GM12878 (cell line): ENCODE results near the gene ABCC2. TPM values are rescaled to one million over a fixed set of nuclear protein-coding genes. Genes with fewer than 3 reads are reported as not detected.
A peak's percentile ranks its signal among the peaks of the same experiment; 100 is the strongest.

ENCODE experiments used
- ATF7 ChIP-seq: fragments of 450-650 bp; IDR thresholded peaks from 2 replicates; pipeline ENCODE4 v1.6.1; 2016; ENCODE audit warnings: low read depth, mild to moderate bottlenecking
- BHLHE40 ChIP-seq, 2 experiments: fragments of 450-650 bp in 1 of 2; IDR thresholded peaks; 2 replicates each; pipeline ENCODE4 v1.6.1; 2011 to 2017; ENCODE audit warnings: low read depth in 2 of 2, borderline replicate concordance in 1 of 2, improper control_type of control experiment in 1 of 2, low read length in 1 of 2, mild to moderate bottlenecking in 1 of 2
- DPF2 ChIP-seq: fragments of 450-650 bp; IDR thresholded peaks from 2 replicates; pipeline ENCODE4 v1.6.1; 2017; ENCODE audit warnings: mild to moderate bottlenecking
- EED ChIP-seq: sonication (generic); IDR thresholded peaks from 2 replicates; pipeline ENCODE4 v1.6.1; 2016; ENCODE audit warnings: antibody characterized with exemption, low read depth
- FOXK2 ChIP-seq: fragments of 450-650 bp; IDR thresholded peaks from 2 replicates; pipeline ENCODE4 v1.6.1; 2017; ENCODE audit warnings: mild to moderate bottlenecking, moderate library complexity
- IRF4 ChIP-seq: IDR thresholded peaks from 2 replicates; pipeline ENCODE4 v1.6.1; 2011; ENCODE audit warnings: low read depth, low read length
- MAX ChIP-seq: IDR thresholded peaks from 2 replicates; pipeline ENCODE4 v1.6.1; 2012; ENCODE audit warnings: low read depth, low read length, improper control_type of control experiment
- NR2F1 ChIP-seq: fragments of 450-650 bp; conservative IDR thresholded peaks from 2 replicates; pipeline ENCODE4 v1.6.1; 2017; ENCODE audit warnings: mild to moderate bottlenecking
- RCOR1 ChIP-seq: conservative IDR thresholded peaks from 2 replicates; pipeline ENCODE4 v1.6.1; 2012; ENCODE audit warnings: low read depth, low read length, improper control_type of control experiment
- RELA ChIP-seq: fragments of 450-650 bp; IDR thresholded peaks from 2 replicates; pipeline ENCODE4 v1.8.0; 2014; ENCODE audit warnings: borderline replicate concordance; ENCODE audit not compliant: partially characterized antibody
- SIN3A ChIP-seq: IDR thresholded peaks from 2 replicates; pipeline ENCODE4 v1.6.1; 2012; ENCODE audit warnings: low read depth, low read length, improper control_type of control experiment
- SREBF1 ChIP-seq: IDR thresholded peaks from 2 replicates; pipeline ENCODE4 v1.6.1; 2012; ENCODE audit warnings: mild to moderate bottlenecking, low read length
- ZNF207 ChIP-seq: fragments of 450-650 bp; IDR thresholded peaks from 2 replicates; pipeline ENCODE4 v1.6.1; 2014; ENCODE audit warnings: antibody characterized with exemption, mild to moderate bottlenecking, borderline replicate concordance
- polyA plus RNA-seq, 11 experiments: library from polyadenylated mRNA; depleted of rRNA in 4 of 11; unstranded in 6 of 11; stranded (reverse) in 5 of 11; fragments of >200 nt; fragmentation: Nextera tagmentation in 4 of 11; fragmentation: Illumina TruSeq in 1 of 11; extraction: Ambion mirVana in 4 of 11; extraction: Trizol in 1 of 11; gene quantifications; 1 replicate in 1 of 11; 2 replicates in 10 of 11; pipeline versions ENCODE4 v1.2.1 to v1.2.3, GENCODE V29; 2011 to 2016; ENCODE audit warnings: inconsistent platforms in 2 of 11, missing spikeins in 2 of 11, low read depth in 1 of 11
- total RNA-seq, 4 experiments: library from RNA; depleted of rRNA in 3 of 4; stranded (reverse); fragments of >200 nt in 3 of 4; fragmentation: Illumina TruSeq in 1 of 4; extraction: Trizol in 1 of 4; gene quantifications; 2 replicates each; pipeline versions ENCODE4 v1.2.1 to v1.2.3, GENCODE V29; 2013 to 2021
- TF ChIP-seq, protein P1 (sequence below): fragments of 450-650 bp; formaldehyde crosslinking; IDR thresholded peaks from 2 replicates; pipeline ENCODE4 v1.4.0; 2022; ENCODE audit warnings: mild to moderate bottlenecking, moderate library complexity
- TF ChIP-seq, protein P2 (sequence below): IDR thresholded peaks from 2 replicates; pipeline ENCODE4 v1.6.1; 2012; ENCODE audit warnings: low read depth, low read length, improper control_type of control experiment
- TF ChIP-seq, protein P3 (sequence below): fragments of 450-650 bp; IDR thresholded peaks from 2 replicates; pipeline ENCODE4 v1.6.1; 2016; ENCODE audit warnings: mild to moderate bottlenecking
- TF ChIP-seq, protein P4 (sequence below): fragments of 450-650 bp; IDR thresholded peaks from 2 replicates; pipeline ENCODE4 v1.6.1; 2017; ENCODE audit warnings: mild to moderate bottlenecking, moderate library complexity
- TF ChIP-seq, protein P5 (sequence below), 3 experiments: IDR thresholded peaks in 2 of 3; conservative IDR thresholded peaks in 1 of 3; 2 replicates each; pipeline ENCODE4 v1.5.1; 2011; ENCODE audit warnings: low read depth in 3 of 3, low read length in 3 of 3, mild to moderate bottlenecking in 3 of 3, control low read depth in 2 of 3, moderate library complexity in 2 of 3, inconsistent platforms in 1 of 3, mixed read lengths in 1 of 3; ENCODE audit not compliant: control insufficient read depth in 2 of 3, insufficient read depth in 1 of 3; ENCODE audit errors: extremely low read depth in 1 of 3

Gene ABCC2
- total and polyA plus RNA-seq, 10 of the 15 experiments (the other 5 are each of a cell fraction or from before 2014, with no cell fraction given): 0.02 to 0.95 (median 0.21) TPM

- TF ChIP-seq, protein P1, sequence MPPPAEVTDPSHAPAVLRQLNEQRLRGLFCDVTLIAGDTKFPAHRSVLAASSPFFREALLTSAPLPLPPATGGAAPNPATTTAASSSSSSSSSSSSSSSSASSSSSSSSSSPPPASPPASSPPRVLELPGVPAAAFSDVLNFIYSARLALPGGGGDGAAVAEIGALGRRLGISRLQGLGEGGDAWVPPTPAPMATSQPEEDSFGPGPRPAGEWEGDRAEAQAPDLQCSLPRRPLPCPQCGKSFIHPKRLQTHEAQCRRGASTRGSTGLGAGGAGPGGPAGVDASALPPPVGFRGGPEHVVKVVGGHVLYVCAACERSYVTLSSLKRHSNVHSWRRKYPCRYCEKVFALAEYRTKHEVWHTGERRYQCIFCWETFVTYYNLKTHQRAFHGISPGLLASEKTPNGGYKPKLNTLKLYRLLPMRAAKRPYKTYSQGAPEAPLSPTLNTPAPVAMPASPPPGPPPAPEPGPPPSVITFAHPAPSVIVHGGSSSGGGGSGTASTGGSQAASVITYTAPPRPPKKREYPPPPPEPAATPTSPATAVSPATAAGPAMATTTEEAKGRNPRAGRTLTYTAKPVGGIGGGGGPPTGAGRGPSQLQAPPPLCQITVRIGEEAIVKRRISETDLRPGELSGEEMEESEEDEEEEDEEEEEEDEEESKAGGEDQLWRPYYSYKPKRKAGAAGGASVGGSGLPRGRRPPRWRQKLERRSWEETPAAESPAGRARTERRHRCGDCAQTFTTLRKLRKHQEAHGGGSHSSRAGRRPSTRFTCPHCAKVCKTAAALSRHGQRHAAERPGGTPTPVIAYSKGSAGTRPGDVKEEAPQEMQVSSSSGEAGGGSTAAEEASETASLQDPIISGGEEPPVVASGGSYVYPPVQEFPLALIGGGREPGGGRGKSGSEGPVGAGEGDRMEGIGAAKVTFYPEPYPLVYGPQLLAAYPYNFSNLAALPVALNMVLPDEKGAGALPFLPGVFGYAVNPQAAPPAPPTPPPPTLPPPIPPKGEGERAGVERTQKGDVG (CRISPR knock-in tag): no peak
- no peak for TF ChIP-seq ATF7
- TF ChIP-seq, protein P2, sequence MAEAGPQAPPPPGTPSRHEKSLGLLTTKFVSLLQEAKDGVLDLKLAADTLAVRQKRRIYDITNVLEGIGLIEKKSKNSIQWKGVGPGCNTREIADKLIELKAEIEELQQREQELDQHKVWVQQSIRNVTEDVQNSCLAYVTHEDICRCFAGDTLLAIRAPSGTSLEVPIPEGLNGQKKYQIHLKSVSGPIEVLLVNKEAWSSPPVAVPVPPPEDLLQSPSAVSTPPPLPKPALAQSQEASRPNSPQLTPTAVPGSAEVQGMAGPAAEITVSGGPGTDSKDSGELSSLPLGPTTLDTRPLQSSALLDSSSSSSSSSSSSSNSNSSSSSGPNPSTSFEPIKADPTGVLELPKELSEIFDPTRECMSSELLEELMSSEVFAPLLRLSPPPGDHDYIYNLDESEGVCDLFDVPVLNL: no peak
- no peak for TF ChIP-seq MAX
- peak; percentile 80 to 84 for TF ChIP-seq BHLHE40 (IDR thresholded peaks at IDR 0.05; ENCODE audit: borderline replicate concordance in 1 of 2, low read depth in 2 of 2, low read length in 1 of 2)
- TF ChIP-seq IRF4: peak; percentile 79
- TF ChIP-seq, protein P3, sequence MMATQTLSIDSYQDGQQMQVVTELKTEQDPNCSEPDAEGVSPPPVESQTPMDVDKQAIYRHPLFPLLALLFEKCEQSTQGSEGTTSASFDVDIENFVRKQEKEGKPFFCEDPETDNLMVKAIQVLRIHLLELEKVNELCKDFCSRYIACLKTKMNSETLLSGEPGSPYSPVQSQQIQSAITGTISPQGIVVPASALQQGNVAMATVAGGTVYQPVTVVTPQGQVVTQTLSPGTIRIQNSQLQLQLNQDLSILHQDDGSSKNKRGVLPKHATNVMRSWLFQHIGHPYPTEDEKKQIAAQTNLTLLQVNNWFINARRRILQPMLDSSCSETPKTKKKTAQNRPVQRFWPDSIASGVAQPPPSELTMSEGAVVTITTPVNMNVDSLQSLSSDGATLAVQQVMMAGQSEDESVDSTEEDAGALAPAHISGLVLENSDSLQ: no peak
- TF ChIP-seq EED: no peak
- TF ChIP-seq NR2F1: no peak
- TF ChIP-seq RELA: no peak
- TF ChIP-seq SREBF1: no peak
- TF ChIP-seq, protein P4, sequence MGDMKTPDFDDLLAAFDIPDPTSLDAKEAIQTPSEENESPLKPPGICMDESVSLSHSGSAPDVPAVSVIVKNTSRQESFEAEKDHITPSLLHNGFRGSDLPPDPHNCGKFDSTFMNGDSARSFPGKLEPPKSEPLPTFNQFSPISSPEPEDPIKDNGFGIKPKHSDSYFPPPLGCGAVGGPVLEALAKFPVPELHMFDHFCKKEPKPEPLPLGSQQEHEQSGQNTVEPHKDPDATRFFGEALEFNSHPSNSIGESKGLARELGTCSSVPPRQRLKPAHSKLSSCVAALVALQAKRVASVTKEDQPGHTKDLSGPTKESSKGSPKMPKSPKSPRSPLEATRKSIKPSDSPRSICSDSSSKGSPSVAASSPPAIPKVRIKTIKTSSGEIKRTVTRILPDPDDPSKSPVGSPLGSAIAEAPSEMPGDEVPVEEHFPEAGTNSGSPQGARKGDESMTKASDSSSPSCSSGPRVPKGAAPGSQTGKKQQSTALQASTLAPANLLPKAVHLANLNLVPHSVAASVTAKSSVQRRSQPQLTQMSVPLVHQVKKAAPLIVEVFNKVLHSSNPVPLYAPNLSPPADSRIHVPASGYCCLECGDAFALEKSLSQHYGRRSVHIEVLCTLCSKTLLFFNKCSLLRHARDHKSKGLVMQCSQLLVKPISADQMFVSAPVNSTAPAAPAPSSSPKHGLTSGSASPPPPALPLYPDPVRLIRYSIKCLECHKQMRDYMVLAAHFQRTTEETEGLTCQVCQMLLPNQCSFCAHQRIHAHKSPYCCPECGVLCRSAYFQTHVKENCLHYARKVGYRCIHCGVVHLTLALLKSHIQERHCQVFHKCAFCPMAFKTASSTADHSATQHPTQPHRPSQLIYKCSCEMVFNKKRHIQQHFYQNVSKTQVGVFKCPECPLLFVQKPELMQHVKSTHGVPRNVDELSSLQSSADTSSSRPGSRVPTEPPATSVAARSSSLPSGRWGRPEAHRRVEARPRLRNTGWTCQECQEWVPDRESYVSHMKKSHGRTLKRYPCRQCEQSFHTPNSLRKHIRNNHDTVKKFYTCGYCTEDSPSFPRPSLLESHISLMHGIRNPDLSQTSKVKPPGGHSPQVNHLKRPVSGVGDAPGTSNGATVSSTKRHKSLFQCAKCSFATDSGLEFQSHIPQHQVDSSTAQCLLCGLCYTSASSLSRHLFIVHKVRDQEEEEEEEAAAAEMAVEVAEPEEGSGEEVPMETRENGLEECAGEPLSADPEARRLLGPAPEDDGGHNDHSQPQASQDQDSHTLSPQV: no peak
- TF ChIP-seq RCOR1: no peak
- TF ChIP-seq SIN3A: no peak
- TF ChIP-seq, protein P5, sequence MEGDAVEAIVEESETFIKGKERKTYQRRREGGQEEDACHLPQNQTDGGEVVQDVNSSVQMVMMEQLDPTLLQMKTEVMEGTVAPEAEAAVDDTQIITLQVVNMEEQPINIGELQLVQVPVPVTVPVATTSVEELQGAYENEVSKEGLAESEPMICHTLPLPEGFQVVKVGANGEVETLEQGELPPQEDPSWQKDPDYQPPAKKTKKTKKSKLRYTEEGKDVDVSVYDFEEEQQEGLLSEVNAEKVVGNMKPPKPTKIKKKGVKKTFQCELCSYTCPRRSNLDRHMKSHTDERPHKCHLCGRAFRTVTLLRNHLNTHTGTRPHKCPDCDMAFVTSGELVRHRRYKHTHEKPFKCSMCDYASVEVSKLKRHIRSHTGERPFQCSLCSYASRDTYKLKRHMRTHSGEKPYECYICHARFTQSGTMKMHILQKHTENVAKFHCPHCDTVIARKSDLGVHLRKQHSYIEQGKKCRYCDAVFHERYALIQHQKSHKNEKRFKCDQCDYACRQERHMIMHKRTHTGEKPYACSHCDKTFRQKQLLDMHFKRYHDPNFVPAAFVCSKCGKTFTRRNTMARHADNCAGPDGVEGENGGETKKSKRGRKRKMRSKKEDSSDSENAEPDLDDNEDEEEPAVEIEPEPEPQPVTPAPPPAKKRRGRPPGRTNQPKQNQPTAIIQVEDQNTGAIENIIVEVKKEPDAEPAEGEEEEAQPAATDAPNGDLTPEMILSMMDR (IDR thresholded peaks at IDR 0.05 in 2 of 3, conservative IDR thresholded peaks at IDR 0.05 in 1 of 3; ENCODE audit: control insufficient read depth in 2 of 3, extremely low read depth in 1 of 3, insufficient read depth in 1 of 3, low read depth in 3 of 3, low read length in 3 of 3): no peak
- TF ChIP-seq ZNF207: no peak
- peak; percentile 84 for TF ChIP-seq DPF2
- no peak for TF ChIP-seq FOXK2
Observed at GRCh38 chr10:99766302-99766681, 16.1 kb upstream of the ABCC2 start (continued).
